K562 (cell line): ENCODE measurements around the gene SAV1. TPM values are rescaled to one million over a fixed set of nuclear protein-coding genes. Genes with fewer than 3 reads are reported as not detected.

Experiments used
- ATAC-seq: fragments of 200-7000 bp; cut with Tn5 transposase; 3 replicates; pipeline ENCODE4 v1.9.1; 2020; ENCODE audit warnings: moderate library complexity
- BruUV-seq: library from RNA; stranded (reverse); fragments of 400-500 nt; replicated peaks from 2 replicates; lab custom pipeline; 2021; lab: Mats Ljungman, UMichigan
- CTCF ChIA-PET: fragments of 300-600 bp; formaldehyde crosslinking; extraction: SDS; loops from one replicate; lab custom pipeline; 2021; ENCODE audit warnings: low intra/inter-chr PET ratio; lab: Yijun Ruan, JAX
- POLR2A ChIA-PET: fragments of 300-600, 350-650 bp; sonication (Branson Sonifier 250); formaldehyde crosslinking; extraction: SDS; loops from one replicate; lab custom pipeline; 2021; ENCODE audit warnings: antibody characterized with exemption, inconsistent platforms; lab: Yijun Ruan, JAX
- DNase-seq, 4 experiments: peaks; one replicate each; pipeline versions ENCODE4 v3.0.0 to v3.0.0-alpha.2; 2011 to 2018; ENCODE audit warnings: low spot score in 3 of 4, mixed read lengths in 3 of 4; ENCODE audit errors: extremely low read depth in 1 of 4
- FAIRE-seq: peaks from 2 replicates; lab custom pipeline; 2011; peaks lifted over from hg19 to GRCh38; lab: Jason Lieb, UNC
- H2AFZ ChIP-seq: 2 replicates; pipeline ENCODE4 v1.6.0; 2011; ENCODE audit warnings: low read depth, low read length, control low read depth, inconsistent platforms
- H3K27ac ChIP-seq: fragments of 200-600 bp; 3 replicates; pipeline ENCODE4 v1.8.0; 2011; ENCODE audit warnings: low read depth, mild to moderate bottlenecking, control low read depth, inconsistent platforms, low read length, moderate library complexity, mixed read lengths; ENCODE audit errors: extremely low read depth
- H3K27me3 ChIP-seq, 2 experiments: fragments of 300-600 bp in 1 of 2; 2 replicates in 1 of 2; 3 replicates in 1 of 2; pipeline versions ENCODE4 v1.6.0 to v1.8.0; 2011; ENCODE audit warnings: inconsistent platforms in 2 of 2, low read length in 2 of 2, mild to moderate bottlenecking in 1 of 2, mixed read lengths in 1 of 2, moderate library complexity in 1 of 2; ENCODE audit not compliant: control insufficient read depth in 2 of 2, insufficient read depth in 2 of 2
- H3K36me3 ChIP-seq: fragments of 300-600 bp; 3 replicates; pipeline ENCODE4 v1.8.0; 2011; ENCODE audit warnings: mild to moderate bottlenecking, low read length, inconsistent platforms; ENCODE audit not compliant: control insufficient read depth, insufficient read depth
- H3K4me1 ChIP-seq, 2 experiments: fragments of 200-600 bp in 1 of 2; replicated peaks in 1 of 2; 2 replicates in 1 of 2; 3 replicates in 1 of 2; pipeline versions ENCODE4 v1.5.1 to v1.8.0; 2011; ENCODE audit warnings: inconsistent platforms in 2 of 2, low read length in 2 of 2, mild to moderate bottlenecking in 1 of 2, mixed read lengths in 1 of 2, moderate library complexity in 1 of 2; ENCODE audit not compliant: control insufficient read depth in 2 of 2, insufficient read depth in 2 of 2
- H3K4me2 ChIP-seq: 2 replicates; pipeline ENCODE4 v1.6.1; 2011; ENCODE audit warnings: low read length, control low read depth, inconsistent platforms, mixed read lengths; ENCODE audit not compliant: insufficient read depth
- H3K4me3 ChIP-seq: fragments of 200-600 bp; sonication (generic), shearing (Covaris generic); 2 replicates; pipeline ENCODE4 v1.5.1; 2016; ENCODE audit warnings: control low read depth, inconsistent platforms
- H3K79me2 ChIP-seq: fragments of 200-600 bp; 3 replicates; pipeline ENCODE4 v1.8.0; 2011; ENCODE audit warnings: low read length, inconsistent platforms; ENCODE audit not compliant: control insufficient read depth, insufficient read depth
- H3K9ac ChIP-seq, 2 experiments: 2 replicates each; pipeline versions ENCODE4 v1.6.0 to v1.6.1; 2011; ENCODE audit warnings: low read depth in 2 of 2, low read length in 2 of 2, control low read depth in 1 of 2, inconsistent platforms in 1 of 2, mild to moderate bottlenecking in 1 of 2, mixed read lengths in 1 of 2; ENCODE audit not compliant: insufficient read depth in 1 of 2
- H3K9me1 ChIP-seq: one replicate; pipeline ENCODE4 v1.6.0; 2011; ENCODE audit warnings: inconsistent platforms, mild to moderate bottlenecking, low read length, moderate library complexity; ENCODE audit not compliant: control insufficient read depth, insufficient read depth
- H3K9me3 ChIP-seq: replicated peaks from 2 replicates; pipeline ENCODE4 v1.5.1; 2011; ENCODE audit warnings: low read depth, low read length, inconsistent platforms; ENCODE audit not compliant: control insufficient read depth, insufficient read depth
- H4K20me1 ChIP-seq: replicated peaks from 2 replicates; pipeline ENCODE4 v1.6.1; 2011; ENCODE audit warnings: low read length, inconsistent platforms, mixed read lengths; ENCODE audit not compliant: control insufficient read depth, insufficient read depth
- CC2D1A ChIP-seq: fragments of 450-650 bp; IDR thresholded peaks from 2 replicates; pipeline ENCODE4 v1.6.1; 2017; ENCODE audit warnings: mild to moderate bottlenecking
- FOS ChIP-seq: IDR thresholded peaks from 3 replicates; pipeline ENCODE4 v1.6.1; 2011; ENCODE audit not compliant: insufficient read length; ENCODE audit errors: extremely low read depth
- JUND ChIP-seq, 2 experiments: IDR thresholded peaks; 2 replicates in 1 of 2; 3 replicates in 1 of 2; pipeline ENCODE4 v1.6.1; 2011; ENCODE audit warnings: borderline replicate concordance in 2 of 2, low read depth in 2 of 2, low read length in 2 of 2, improper control_type of control experiment in 1 of 2, missing biosample characterization in 1 of 2, missing genetic modification characterization in 1 of 2, missing genetic modification reagents in 1 of 2
- ZNF175 ChIP-seq: fragments of 200-800 bp; sonication (Bioruptor generic); IDR thresholded peaks from 2 replicates; pipeline ENCODE4 v1.6.1; 2016; ENCODE audit warnings: low read depth, mild to moderate bottlenecking, missing genetic modification characterization, missing compliant biosample characterization
- ZNF766 ChIP-seq: fragments of 200-800 bp; sonication (Bioruptor generic); conservative IDR thresholded peaks from 2 replicates; pipeline ENCODE4 v1.6.1; 2016; ENCODE audit warnings: missing genetic modification characterization, missing compliant biosample characterization
- in situ Hi-C: fragments of 300-500 bp; cut with MboI; formaldehyde crosslinking; loops from 4 replicates; pipeline ENCODE4 v1.15.0; 2018; ENCODE audit warnings: inconsistent platforms, mixed read lengths
- intact Hi-C: fragments of 100-400 bp; cut with micrococcal nuclease; formaldehyde crosslinking; loops from 2 replicates; pipeline ENCODE4 v1.14.2; 2022
- polyA plus RNA-seq, 8 experiments: library from polyadenylated mRNA; depleted of rRNA in 4 of 8; stranded (reverse) in 5 of 8; unstranded in 3 of 8; fragments of >200 nt; fragmentation: Nextera tagmentation in 2 of 8; fragmentation: Illumina TruSeq in 1 of 8; extraction: Ambion mirVana in 2 of 8; extraction: Trizol in 1 of 8; gene quantifications; 2 replicates each; pipeline versions ENCODE4 v1.2.1 to v1.2.3, GENCODE V29; 2011 to 2014; ENCODE audit warnings: inconsistent platforms in 1 of 8, missing spikeins in 1 of 8
- total RNA-seq, 7 experiments: library from RNA; depleted of rRNA in 6 of 7; stranded (reverse); fragments of >200 nt in 6 of 7; fragmentation: Illumina TruSeq in 2 of 7; extraction: Trizol in 2 of 7; gene quantifications; 2 replicates each; pipeline versions ENCODE4 v1.2.1 to v1.2.3, GENCODE V29; 2011 to 2021; ENCODE audit warnings: low replicate concordance in 1 of 7
- TF ChIP-seq, protein P1 (sequence below): IDR thresholded peaks from 3 replicates; pipeline ENCODE4 v1.6.1; 2011; ENCODE audit warnings: borderline replicate concordance, mild to moderate bottlenecking; ENCODE audit not compliant: insufficient read length, insufficient read depth
- TF ChIP-seq, protein P2 (sequence below): fragments of 250-450 bp; sonication (Bioruptor Pico); IDR thresholded peaks from 2 replicates; pipeline ENCODE4 v1.5.0; 2021; ENCODE audit warnings: mild to moderate bottlenecking, moderate library complexity
- TF ChIP-seq, protein P3 (sequence below): IDR thresholded peaks from 3 replicates; pipeline ENCODE4 v1.6.1; 2011; ENCODE audit warnings: borderline replicate concordance, mild to moderate bottlenecking, moderate library complexity; ENCODE audit not compliant: insufficient read length; ENCODE audit errors: extremely low read depth
- TF ChIP-seq, protein P4 (sequence below), 3 experiments: fragments of 200-800 bp in 1 of 3; fragments of 250-450 bp in 1 of 3; fragments of 450-650 bp in 1 of 3; sonication (Bioruptor Pico) in 1 of 3; sonication (Bioruptor generic) in 1 of 3; formaldehyde crosslinking in 1 of 3; IDR thresholded peaks; 2 replicates each; pipeline versions ENCODE4 v1.6.1 to v1.8.0; 2016 to 2022; ENCODE audit warnings: mild to moderate bottlenecking in 2 of 3, missing genetic modification characterization in 2 of 3, missing compliant biosample characterization in 1 of 3, moderate library complexity in 1 of 3

The SAV1 gene
- total and polyA plus RNA-seq, 9 of the 15 experiments (the other 6 are each of a cell fraction or from before 2014, with no cell fraction given) = 6.5 to 18.1 (median 16.1) TPM

DNA sequence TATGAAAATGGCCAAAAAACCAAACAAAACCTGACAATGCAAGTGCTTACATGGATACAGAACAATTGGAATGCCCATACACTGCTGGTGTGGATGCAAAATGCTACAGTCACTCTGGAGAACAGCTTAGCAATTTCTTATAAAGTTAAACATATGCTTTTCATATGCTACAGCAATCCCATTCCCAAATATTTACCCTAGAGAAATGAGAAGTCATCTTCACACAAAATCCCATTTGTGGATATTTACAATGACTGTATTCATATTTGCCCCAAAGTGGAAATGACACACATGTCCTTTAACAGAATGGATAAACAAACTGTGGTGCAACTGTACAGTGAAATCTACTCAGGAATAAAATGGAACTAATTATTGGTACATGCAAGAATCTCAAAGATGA is 20.4 kb downstream of the SAV1 start:
- H3K79me2 ChIP-seq = peaks cover 58% of the 10 kb centered on the region
- H3K9me3 ChIP-seq = no peaks in the 10 kb centered on the region
- H3K9ac ChIP-seq = no peak overlapping the region
- ChIA-PET POLR2A (no interaction called here), CTCF (no interaction called here)
- no peak overlapping the region for H2AFZ ChIP-seq
- intact Hi-C loops = no loop called here
- no peak overlapping the region for H3K27ac ChIP-seq
- ATAC-seq = no peak
- DNase-seq = no peak
- H3K4me2 ChIP-seq = no peak overlapping the region
- H4K20me1 ChIP-seq = 0 out of 2 replicates have a peak, but pooled peaks cover 4% of the 10 kb centered on the region
- BruUV-seq = no TSS peak
- no peak for FAIRE-seq
- H3K36me3 ChIP-seq = peaks cover 28% of the 10 kb centered on the region; the same call in 1 of the 3 replicates
- in situ Hi-C loops = no loop called here
- no peak overlapping the region for H3K4me3 ChIP-seq
- no peaks in the 10 kb centered on the region for H3K9me1 ChIP-seq
- H3K4me1 ChIP-seq = peaks cover 0 to 6% of the 10 kb centered on the region in 2 experiments; a peak in 3 of 5 replicates
- H3K27me3 ChIP-seq = no peaks in the 10 kb centered on the region
- TF ChIP-seq ZNF766 (CRISPR knock-in tag) (no peak), FOS (no peak), JUND (IDR thresholded peaks at IDR 0.05; ENCODE audit: borderline replicate concordance, low read depth, low read length) (no peak), JUND (tag; IDR thresholded peaks at IDR 0.05; ENCODE audit: borderline replicate concordance, low read depth, low read length) (no peak), CC2D1A (no peak), ZNF175 (CRISPR knock-in tag) (no peak)
- TF ChIP-seq, protein P1, sequence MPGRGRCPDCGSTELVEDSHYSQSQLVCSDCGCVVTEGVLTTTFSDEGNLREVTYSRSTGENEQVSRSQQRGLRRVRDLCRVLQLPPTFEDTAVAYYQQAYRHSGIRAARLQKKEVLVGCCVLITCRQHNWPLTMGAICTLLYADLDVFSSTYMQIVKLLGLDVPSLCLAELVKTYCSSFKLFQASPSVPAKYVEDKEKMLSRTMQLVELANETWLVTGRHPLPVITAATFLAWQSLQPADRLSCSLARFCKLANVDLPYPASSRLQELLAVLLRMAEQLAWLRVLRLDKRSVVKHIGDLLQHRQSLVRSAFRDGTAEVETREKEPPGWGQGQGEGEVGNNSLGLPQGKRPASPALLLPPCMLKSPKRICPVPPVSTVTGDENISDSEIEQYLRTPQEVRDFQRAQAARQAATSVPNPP = no peak
- TF ChIP-seq, protein P2, sequence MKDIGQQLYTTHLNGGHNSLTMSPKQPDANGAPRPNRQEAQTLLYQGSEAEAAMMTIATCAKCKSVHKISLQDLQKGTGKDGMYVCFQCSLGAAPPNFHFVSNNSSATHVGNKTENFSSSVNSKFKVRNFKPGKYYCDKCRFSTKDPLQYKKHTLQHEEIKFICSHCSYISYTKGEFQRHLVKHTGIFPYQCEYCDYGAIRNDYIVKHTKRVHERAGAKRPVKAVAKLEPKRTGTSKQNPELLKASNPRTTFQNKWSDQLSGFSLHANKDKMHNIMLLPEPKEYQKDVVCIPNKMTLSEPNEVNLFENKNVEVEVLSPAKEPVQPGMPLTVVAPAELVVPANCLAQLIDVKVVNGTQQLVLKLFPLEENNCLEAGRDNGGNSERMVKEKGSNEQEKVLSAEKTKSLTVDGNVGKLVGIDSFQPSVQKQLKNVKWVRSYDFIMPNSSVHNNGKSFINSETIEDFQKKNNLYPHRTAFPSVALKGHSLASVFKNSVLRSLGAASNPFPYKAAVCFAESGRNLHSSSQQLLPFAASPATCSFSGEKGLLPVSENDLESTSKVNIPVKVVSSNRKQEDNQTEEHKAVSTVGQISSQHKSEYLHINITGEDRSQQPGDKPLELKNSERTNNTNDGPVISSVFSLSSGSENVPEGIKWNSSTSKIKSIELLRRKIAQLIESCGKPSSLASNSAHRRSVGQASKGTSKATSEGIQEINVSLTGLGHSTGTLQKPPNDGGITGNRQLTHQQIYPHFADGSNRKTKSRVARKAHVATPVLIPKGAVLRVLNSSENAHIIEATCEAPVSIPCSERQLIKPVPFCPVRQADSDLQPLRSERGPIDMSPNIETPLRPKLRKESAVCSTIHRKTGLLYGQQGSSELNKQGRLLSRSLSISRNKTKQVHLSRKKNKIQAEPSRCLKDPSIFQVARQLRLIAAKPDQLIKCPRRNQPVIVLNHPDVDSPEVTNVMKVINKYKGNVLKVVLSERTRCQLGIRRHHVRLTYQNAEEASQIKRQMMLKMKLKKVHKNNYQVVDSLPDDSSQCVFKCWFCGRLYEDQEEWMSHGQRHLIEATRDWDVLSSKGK (CRISPR knock-in tag) = no peak
- TF ChIP-seq, protein P3, sequence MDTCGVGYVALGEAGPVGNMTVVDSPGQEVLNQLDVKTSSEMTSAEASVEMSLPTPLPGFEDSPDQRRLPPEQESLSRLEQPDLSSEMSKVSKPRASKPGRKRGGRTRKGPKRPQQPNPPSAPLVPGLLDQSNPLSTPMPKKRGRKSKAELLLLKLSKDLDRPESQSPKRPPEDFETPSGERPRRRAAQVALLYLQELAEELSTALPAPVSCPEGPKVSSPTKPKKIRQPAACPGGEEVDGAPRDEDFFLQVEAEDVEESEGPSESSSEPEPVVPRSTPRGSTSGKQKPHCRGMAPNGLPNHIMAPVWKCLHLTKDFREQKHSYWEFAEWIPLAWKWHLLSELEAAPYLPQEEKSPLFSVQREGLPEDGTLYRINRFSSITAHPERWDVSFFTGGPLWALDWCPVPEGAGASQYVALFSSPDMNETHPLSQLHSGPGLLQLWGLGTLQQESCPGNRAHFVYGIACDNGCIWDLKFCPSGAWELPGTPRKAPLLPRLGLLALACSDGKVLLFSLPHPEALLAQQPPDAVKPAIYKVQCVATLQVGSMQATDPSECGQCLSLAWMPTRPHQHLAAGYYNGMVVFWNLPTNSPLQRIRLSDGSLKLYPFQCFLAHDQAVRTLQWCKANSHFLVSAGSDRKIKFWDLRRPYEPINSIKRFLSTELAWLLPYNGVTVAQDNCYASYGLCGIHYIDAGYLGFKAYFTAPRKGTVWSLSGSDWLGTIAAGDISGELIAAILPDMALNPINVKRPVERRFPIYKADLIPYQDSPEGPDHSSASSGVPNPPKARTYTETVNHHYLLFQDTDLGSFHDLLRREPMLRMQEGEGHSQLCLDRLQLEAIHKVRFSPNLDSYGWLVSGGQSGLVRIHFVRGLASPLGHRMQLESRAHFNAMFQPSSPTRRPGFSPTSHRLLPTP = no peak
- TF ChIP-seq, protein P4, sequence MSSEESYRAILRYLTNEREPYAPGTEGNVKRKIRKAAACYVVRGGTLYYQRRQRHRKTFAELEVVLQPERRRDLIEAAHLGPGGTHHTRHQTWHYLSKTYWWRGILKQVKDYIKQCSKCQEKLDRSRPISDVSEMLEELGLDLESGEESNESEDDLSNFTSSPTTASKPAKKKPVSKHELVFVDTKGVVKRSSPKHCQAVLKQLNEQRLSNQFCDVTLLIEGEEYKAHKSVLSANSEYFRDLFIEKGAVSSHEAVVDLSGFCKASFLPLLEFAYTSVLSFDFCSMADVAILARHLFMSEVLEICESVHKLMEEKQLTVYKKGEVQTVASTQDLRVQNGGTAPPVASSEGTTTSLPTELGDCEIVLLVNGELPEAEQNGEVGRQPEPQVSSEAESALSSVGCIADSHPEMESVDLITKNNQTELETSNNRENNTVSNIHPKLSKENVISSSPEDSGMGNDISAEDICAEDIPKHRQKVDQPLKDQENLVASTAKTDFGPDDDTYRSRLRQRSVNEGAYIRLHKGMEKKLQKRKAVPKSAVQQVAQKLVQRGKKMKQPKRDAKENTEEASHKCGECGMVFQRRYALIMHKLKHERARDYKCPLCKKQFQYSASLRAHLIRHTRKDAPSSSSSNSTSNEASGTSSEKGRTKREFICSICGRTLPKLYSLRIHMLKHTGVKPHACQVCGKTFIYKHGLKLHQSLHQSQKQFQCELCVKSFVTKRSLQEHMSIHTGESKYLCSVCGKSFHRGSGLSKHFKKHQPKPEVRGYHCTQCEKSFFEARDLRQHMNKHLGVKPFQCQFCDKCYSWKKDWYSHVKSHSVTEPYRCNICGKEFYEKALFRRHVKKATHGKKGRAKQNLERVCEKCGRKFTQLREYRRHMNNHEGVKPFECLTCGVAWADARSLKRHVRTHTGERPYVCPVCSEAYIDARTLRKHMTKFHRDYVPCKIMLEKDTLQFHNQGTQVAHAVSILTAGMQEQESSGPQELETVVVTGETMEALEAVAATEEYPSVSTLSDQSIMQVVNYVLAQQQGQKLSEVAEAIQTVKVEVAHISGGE (CRISPR knock-in tag; IDR thresholded peaks at IDR 0.05) = no peak
